MCF 10A (cell line): Measurements from ENCODE around the gene ISY1. TPM values are rescaled to one million over a fixed set of nuclear protein-coding genes. Genes with fewer than 3 reads are reported as not detected.
"Not testable (repeated sequence)": the region's sequence is repeated elsewhere in the genome, so short reads cannot be mapped to it uniquely, and the experiment has no call there.

Source experiments
- BruUV-seq: library from RNA; stranded (reverse); fragments of 400-500 nt; replicated peaks from 2 replicates; lab custom pipeline; 2021; lab: Mats Ljungman, UMichigan
- CTCF ChIA-PET: fragments of 300-600 bp; sonication (Branson Sonifier 250); formaldehyde crosslinking; extraction: SDS; loops from one replicate; lab custom pipeline; 2021; ENCODE audit warnings: antibody characterized with exemption, inconsistent platforms; lab: Yijun Ruan, JAX
- POLR2A ChIA-PET: fragments of 300-600, 350-650 bp; sonication (Branson Sonifier 250); formaldehyde crosslinking; extraction: SDS; loops from one replicate; lab custom pipeline; 2020; ENCODE audit warnings: antibody characterized with exemption, inconsistent platforms; lab: Yijun Ruan, JAX
- DNase-seq: peaks from one replicate; pipeline ENCODE4 v3.0.0-alpha.2; 2018; ENCODE audit not compliant: unreplicated experiment
- H3K27ac Mint-ChIP-seq: one replicate; pipeline ENCODE4 v1.8.0; 2022; ENCODE audit warnings: mild to moderate bottlenecking, low read depth, mixed read lengths; ENCODE audit not compliant: unreplicated experiment
- H3K27me3 Mint-ChIP-seq: one replicate; pipeline ENCODE4 v1.8.0; 2022; ENCODE audit warnings: mixed read lengths; ENCODE audit not compliant: insufficient read depth, unreplicated experiment
- H3K36me3 Mint-ChIP-seq: one replicate; pipeline ENCODE4 v1.8.0; 2022; ENCODE audit warnings: mild to moderate bottlenecking, moderate library complexity, mixed read lengths; ENCODE audit not compliant: insufficient read depth, unreplicated experiment
- H3K4me1 Mint-ChIP-seq: one replicate; pipeline ENCODE4 v1.8.0; 2022; ENCODE audit warnings: mixed read lengths; ENCODE audit not compliant: insufficient read depth, unreplicated experiment
- H3K4me3 Mint-ChIP-seq: one replicate; pipeline ENCODE4 v1.8.0; 2022; ENCODE audit warnings: mild to moderate bottlenecking, moderate library complexity, mixed read lengths; ENCODE audit not compliant: unreplicated experiment
- H3K9me3 Mint-ChIP-seq: one replicate; pipeline ENCODE4 v1.8.0; 2022; ENCODE audit warnings: mixed read lengths; ENCODE audit not compliant: unreplicated experiment
- CTCF ChIP-seq: fragments of 200-600 bp; IDR thresholded peaks from one replicate; pipeline ENCODE4 v1.8.0; 2022; ENCODE audit warnings: antibody characterized with exemption, mild to moderate bottlenecking; ENCODE audit not compliant: unreplicated experiment
- intact Hi-C: fragments of 100-400 bp; cut with micrococcal nuclease; formaldehyde crosslinking; loops from 2 replicates; pipeline ENCODE4 v1.14.1; 2022
- total RNA-seq: library from RNA; stranded (reverse); gene quantifications from 2 replicates; pipeline ENCODE4 v1.2.3, GENCODE V29; 2022

ISY1 gene
- total RNA-seq, 1 experiment from 2014 or later = 52.5 TPM

GRCh38 chr3:129195731-129196256 lies 34.9 kb upstream of the ISY1 start:
- Mint-ChIP-seq H3K36me3 (no peaks in the 10 kb centered on the region), H3K27me3 (no peaks in the 10 kb centered on the region), H3K4me1 (peaks cover 9% of the 10 kb centered on the region), H3K27ac (peak overlapping the region; percentile 57), H3K4me3 (peak overlapping the region; percentile 50), H3K9me3 (no peaks in the 10 kb centered on the region)
- no peak for TF ChIP-seq CTCF
- peak; percentile 83 for DNase-seq
- ChIA-PET CTCF (interaction anchor here (0.6 to 4.4 kb wide), 13 partner anchors 9 to 226 kb away, joined by 3 to 39 read pairs (median 3); no protein-coding TSS in a partner anchor), POLR2A (interaction anchor here (0.7 to 5.6 kb wide), 24 partner anchors 9 to 317 kb away, joined by 3 to 186 read pairs (median 7); partner anchors contain the start of genes ACAD9, CNBP, COPG1 and IFT122)
- intact Hi-C loops = loop anchor here (1.0 kb wide), 1 partner anchor 50 kb away; no protein-coding TSS in a partner anchor
- BruUV-seq = no TSS peak

- H3K27ac Mint-ChIP-seq, H3K4me3 Mint-ChIP-seq: not testable (repeated sequence)
- POLR2A ChIA-PET = interaction anchor here (0.6 to 2.2 kb wide), 3 partner anchors 11 to 21 kb away, joined by 3 to 5 read pairs (median 3); no protein-coding TSS in a partner anchor
Observed at GRCh38 chr3:129189793-129190192, 28.9 kb upstream of the ISY1 start.

GRCh38 chr3:129187857-129188256 lies 27.0 kb upstream of the ISY1 start:
- CTCF ChIA-PET = interaction anchor here (3.6 kb wide), 1 partner anchor 57 kb away, joined by 32 read pairs; no protein-coding TSS in a partner anchor
- H3K36me3 Mint-ChIP-seq = peaks cover 16% of the 10 kb centered on the region

More at GRCh38 chr3:129189793-129190192, 28.9 kb upstream of the ISY1 start:
- BruUV-seq, H3K4me1 Mint-ChIP-seq, H3K27me3 Mint-ChIP-seq, H3K36me3 Mint-ChIP-seq, intact Hi-C loops, DNase-seq, H3K9me3 Mint-ChIP-seq: not testable (repeated sequence)
- CTCF ChIA-PET = interaction anchor here (0.8 to 1.5 kb wide), 3 partner anchors 12 to 60 kb away, joined by 3 to 5 read pairs (median 4); partner anchors contain the start of gene COPG1

GRCh38 chr3:129185783-129186182 lies 24.9 kb upstream of the ISY1 start:
- peak overlapping the region; percentile 16 for H3K27ac Mint-ChIP-seq
- H3K4me1 Mint-ChIP-seq = no peaks in the 10 kb centered on the region
- intact Hi-C loops = no loop called here
- ChIA-PET POLR2A (interaction anchor here (1.0 to 11.8 kb wide), 15 partner anchors 9 to 131 kb away, joined by 3 to 186 read pairs (median 5); partner anchors contain the start of gene COPG1), CTCF (interaction anchor here (1.0 to 3.6 kb wide), 6 partner anchors 10 to 216 kb away, joined by 3 to 32 read pairs (median 6); no protein-coding TSS in a partner anchor)
- peak overlapping the region; percentile 25 for H3K4me3 Mint-ChIP-seq
- no peaks in the 10 kb centered on the region for H3K27me3 Mint-ChIP-seq
- no peak for TF ChIP-seq CTCF
- no TSS peak for BruUV-seq
- no peak for DNase-seq
- H3K36me3 Mint-ChIP-seq = peaks cover 36% of the 10 kb centered on the region
- no peaks in the 10 kb centered on the region for H3K9me3 Mint-ChIP-seq

More at GRCh38 chr3:129187857-129188256, 27.0 kb upstream of the ISY1 start:
- intact Hi-C loops = no loop called here
- Mint-ChIP-seq H3K27ac (no peak overlapping the region), H3K4me3 (no peak overlapping the region), H3K27me3 (no peaks in the 10 kb centered on the region), H3K9me3 (no peaks in the 10 kb centered on the region), H3K4me1 (no peaks in the 10 kb centered on the region)
- no TSS peak for BruUV-seq
- DNase-seq = no peak
- POLR2A ChIA-PET = interaction anchor here (1.2 to 11.8 kb wide), 2 partner anchors 8 to 58 kb away, joined by 4 to 186 read pairs; no protein-coding TSS in a partner anchor
- TF ChIP-seq CTCF = no peak

- peaks cover 43% of the 10 kb centered on the region for H3K36me3 Mint-ChIP-seq
- not testable (repeated sequence) for BruUV-seq, DNase-seq, H3K4me1 Mint-ChIP-seq, H3K27me3 Mint-ChIP-seq, H3K9me3 Mint-ChIP-seq
- intact Hi-C loops = loop anchor here (1.0 kb wide), 1 partner anchor 26 kb away; no protein-coding TSS in a partner anchor
- ChIA-PET CTCF (interaction anchor here (0.7 to 3.6 kb wide), 7 partner anchors 11 to 215 kb away, joined by 3 to 32 read pairs (median 4); no protein-coding TSS in a partner anchor), POLR2A (interaction anchor here (0.7 to 11.8 kb wide), 16 partner anchors 8 to 65 kb away, joined by 3 to 186 read pairs (median 6); partner anchors contain the start of gene COPG1)
- peak overlapping the region; percentile 84 for H3K4me3 Mint-ChIP-seq
- peak overlapping the region; percentile 96 for H3K27ac Mint-ChIP-seq
Observed at GRCh38 chr3:129184784-129185542, 24.1 kb upstream of the ISY1 start.
